ENCODE results near the gene MZT1.

Gene MZT1

GRCh38 chr13:72754111-72754510 is 26.7 kb upstream of the MZT1 start:
- no peaks in the 10 kb centered on the region; the same call in 1 of the 2 replicates for H3K9me3 ChIP-seq
- no peaks in the 10 kb centered on the region for H3K27me3 ChIP-seq
- H3K4me3 ChIP-seq (ENCODE audit: low read depth, low read length): no peak overlapping the region
- TF ChIP-seq, protein P1, sequence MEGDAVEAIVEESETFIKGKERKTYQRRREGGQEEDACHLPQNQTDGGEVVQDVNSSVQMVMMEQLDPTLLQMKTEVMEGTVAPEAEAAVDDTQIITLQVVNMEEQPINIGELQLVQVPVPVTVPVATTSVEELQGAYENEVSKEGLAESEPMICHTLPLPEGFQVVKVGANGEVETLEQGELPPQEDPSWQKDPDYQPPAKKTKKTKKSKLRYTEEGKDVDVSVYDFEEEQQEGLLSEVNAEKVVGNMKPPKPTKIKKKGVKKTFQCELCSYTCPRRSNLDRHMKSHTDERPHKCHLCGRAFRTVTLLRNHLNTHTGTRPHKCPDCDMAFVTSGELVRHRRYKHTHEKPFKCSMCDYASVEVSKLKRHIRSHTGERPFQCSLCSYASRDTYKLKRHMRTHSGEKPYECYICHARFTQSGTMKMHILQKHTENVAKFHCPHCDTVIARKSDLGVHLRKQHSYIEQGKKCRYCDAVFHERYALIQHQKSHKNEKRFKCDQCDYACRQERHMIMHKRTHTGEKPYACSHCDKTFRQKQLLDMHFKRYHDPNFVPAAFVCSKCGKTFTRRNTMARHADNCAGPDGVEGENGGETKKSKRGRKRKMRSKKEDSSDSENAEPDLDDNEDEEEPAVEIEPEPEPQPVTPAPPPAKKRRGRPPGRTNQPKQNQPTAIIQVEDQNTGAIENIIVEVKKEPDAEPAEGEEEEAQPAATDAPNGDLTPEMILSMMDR (IDR thresholded peaks at IDR 0.05; ENCODE audit: low read depth, low read length): no peak
- peaks cover 61% of the 10 kb centered on the region for H3K36me3 ChIP-seq
- no peak for DNase-seq
- H3K4me1 ChIP-seq: no peaks in the 10 kb centered on the region

DNA sequence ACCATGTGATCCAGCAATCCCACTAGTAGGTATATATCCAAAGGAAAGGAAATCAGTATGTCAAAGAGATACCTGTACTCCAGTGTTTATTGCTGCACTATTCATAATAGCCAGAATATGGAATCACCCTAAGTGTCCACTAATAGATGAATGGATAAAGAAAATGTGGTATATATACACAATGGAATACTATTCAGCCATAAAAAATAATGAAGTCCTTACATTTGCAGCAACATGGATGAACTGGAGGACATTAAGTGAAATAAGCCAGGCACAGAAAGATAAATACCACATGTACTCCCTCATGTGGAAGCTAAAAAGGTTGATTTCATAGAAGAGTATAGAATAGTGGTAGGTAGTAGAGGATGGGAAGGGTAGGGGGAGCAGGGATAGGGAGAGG is 23.8 kb upstream of the MZT1 start:
- peaks cover 55% of the 10 kb centered on the region for H3K36me3 ChIP-seq

DNA sequence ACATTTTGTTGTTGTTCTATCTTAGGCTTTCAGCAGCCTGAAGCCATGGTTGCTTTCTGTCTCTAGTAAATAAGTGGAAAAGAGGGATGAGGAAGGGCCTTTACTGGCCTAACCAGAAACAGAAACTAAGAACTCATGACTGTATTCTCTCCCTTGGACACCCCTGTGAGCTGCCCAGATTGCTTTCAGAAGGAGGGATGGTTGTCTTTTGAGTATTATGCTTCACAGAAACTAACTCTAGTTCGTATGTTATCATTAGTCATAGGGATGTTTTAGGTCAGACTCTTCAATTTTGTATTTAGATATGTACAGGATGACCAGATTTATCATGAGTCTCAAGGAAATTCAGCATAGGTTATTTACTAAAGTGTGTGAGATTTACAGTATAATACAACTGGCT is 17.8 kb upstream of the MZT1 start:
- peaks cover 33% of the 10 kb centered on the region for H3K36me3 ChIP-seq
- H3K4me3 ChIP-seq (ENCODE audit: low read depth, low read length): no peak overlapping the region
- H3K27me3 ChIP-seq: no peaks in the 10 kb centered on the region
- H3K4me1 ChIP-seq: no peaks in the 10 kb centered on the region
- DNase-seq: no peak
- no peaks in the 10 kb centered on the region for H3K9me3 ChIP-seq
- TF ChIP-seq, protein P1 (IDR thresholded peaks at IDR 0.05; ENCODE audit: low read depth, low read length): no peak

More for the DNA sequence above, 23.8 kb upstream of the MZT1 start:
- Histone ChIP-seq H3K4me3 (ENCODE audit: low read depth, low read length) (no peak overlapping the region), H3K4me1 (no peaks in the 10 kb centered on the region), H3K9me3 (no peaks in the 10 kb centered on the region; the same call in 1 of the 2 replicates), H3K27me3 (no peaks in the 10 kb centered on the region)
- DNase-seq: no peak
- TF ChIP-seq, protein P1 (IDR thresholded peaks at IDR 0.05; ENCODE audit: low read depth, low read length): no peak

GRCh38 chr13:72740015-72740414 is 12.6 kb upstream of the MZT1 start:
- TF ChIP-seq, protein P1 (IDR thresholded peaks at IDR 0.05; ENCODE audit: low read depth, low read length): no peak
- peaks cover 12% of the 10 kb centered on the region for H3K36me3 ChIP-seq
- H3K4me3 ChIP-seq (ENCODE audit: low read depth, low read length): no peak overlapping the region
- H3K27me3 ChIP-seq: no peaks in the 10 kb centered on the region
- H3K4me1 ChIP-seq: no peaks in the 10 kb centered on the region
- H3K9me3 ChIP-seq: no peaks in the 10 kb centered on the region
- DNase-seq: no peak

DNA sequence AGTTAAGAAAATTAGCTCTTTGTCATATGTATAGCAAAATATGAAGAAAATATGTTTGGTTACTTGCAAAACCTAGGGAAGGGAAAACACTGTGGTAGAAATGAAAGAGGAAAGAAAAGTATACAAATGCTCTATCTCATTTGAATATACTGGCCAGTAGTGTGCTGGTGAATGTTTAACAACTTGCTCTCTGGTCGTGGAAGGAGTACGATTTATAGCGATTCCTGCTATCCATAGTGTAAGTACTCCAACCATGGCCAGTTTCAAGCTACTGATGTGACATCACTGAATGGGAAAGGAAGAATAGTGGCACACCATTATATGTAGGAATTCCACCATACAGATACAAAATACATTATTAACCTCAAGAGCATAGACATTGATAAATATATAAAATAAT is 9.6 kb upstream of the MZT1 start:
- H3K27me3 ChIP-seq: no peaks in the 10 kb centered on the region
- H3K9me3 ChIP-seq: no peaks in the 10 kb centered on the region
- H3K4me1 ChIP-seq: no peaks in the 10 kb centered on the region
- no peak for DNase-seq
- H3K36me3 ChIP-seq: peaks cover 20% of the 10 kb centered on the region
- TF ChIP-seq, protein P1 (IDR thresholded peaks at IDR 0.05; ENCODE audit: low read depth, low read length): no peak
- no peak overlapping the region for H3K4me3 ChIP-seq (ENCODE audit: low read depth, low read length)

GRCh38 chr13:72728290-72728605 is 819 bp upstream of the MZT1 start:
- no peak for DNase-seq
- no peaks in the 10 kb centered on the region for H3K27me3 ChIP-seq
- H3K9me3 ChIP-seq: no peaks in the 10 kb centered on the region
- peaks cover 2% of the 10 kb centered on the region for H3K36me3 ChIP-seq
- peak overlapping the region; percentile 84 for H3K4me3 ChIP-seq (ENCODE audit: low read depth, low read length)
- no peaks in the 10 kb centered on the region for H3K4me1 ChIP-seq
- TF ChIP-seq, protein P1 (IDR thresholded peaks at IDR 0.05; ENCODE audit: low read depth, low read length): no peak

Data from BE2C (cell line).